ENCODE measurements around the gene ZDHHC14. TPM values are rescaled to one million over a fixed set of nuclear protein-coding genes. Genes with fewer than 3 reads are reported as not detected.

Gene ZDHHC14
- total and polyA plus RNA-seq, 4 donors = 4.3 to 18.3 (median 8.9) TPM

DNA sequence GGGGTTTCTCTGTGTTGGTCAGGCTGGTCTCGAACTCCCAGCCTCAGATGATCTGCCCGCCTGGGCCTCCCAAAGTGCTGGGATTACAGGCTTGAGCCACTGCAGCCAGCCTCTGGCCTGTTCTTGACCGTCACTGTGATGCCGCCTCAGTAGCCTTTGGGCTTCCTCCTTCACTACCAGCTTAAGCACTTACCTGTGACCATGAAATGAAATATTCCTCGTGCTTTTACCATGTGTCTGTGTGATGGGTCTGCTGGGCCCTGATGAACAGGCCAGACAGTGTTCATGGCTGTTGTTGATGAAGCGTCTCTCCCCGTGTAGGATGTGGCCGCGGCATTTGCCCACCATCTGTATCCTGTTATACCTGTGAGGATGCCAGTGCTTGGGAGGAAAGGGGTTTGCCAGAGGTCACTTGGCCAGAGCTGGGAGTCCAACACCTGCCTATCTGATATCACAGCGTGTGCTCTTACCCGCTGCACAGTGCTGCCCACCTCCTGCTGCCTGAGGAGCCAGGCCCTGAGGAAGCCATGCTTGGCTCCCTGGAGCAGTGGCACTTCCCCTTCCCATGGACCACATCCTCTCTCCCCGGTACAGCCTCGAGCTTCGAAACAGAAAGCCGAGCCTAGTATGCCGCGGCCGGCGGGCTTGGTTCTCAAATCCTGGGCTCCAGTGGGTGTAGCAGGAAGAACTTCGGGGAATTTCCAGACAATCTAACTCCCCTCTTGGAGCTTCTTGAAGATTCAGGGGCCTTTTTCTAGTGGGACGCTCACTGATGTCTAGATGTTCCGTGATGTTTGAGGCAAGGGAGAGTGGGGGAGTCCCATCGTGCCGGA lies 167.9 kb downstream of the ZDHHC14 start:
- Histone ChIP-seq H3K27ac (ENCODE audit: low read depth in 1 of 2, low read length in 1 of 2) (no peak overlapping the region), H3K4me1 (ENCODE audit: control insufficient read depth in 5 of 5, insufficient read depth in 5 of 5, low read length in 5 of 5) (peaks cover 0 to 19% (median 11%) of the 10 kb centered on the region in 5 donors), H3K9me3 (ENCODE audit: control insufficient read depth in 4 of 4, insufficient read depth in 3 of 4, low read length in 3 of 4) (no peaks in the 10 kb centered on the region), H3K36me3 (ENCODE audit: control insufficient read depth in 4 of 4, insufficient read depth in 4 of 4, low read length in 4 of 4) (peaks cover 0 to 9% (median 3%) of the 10 kb centered on the region in 4 donors), H3K27me3 (ENCODE audit: control insufficient read depth in 3 of 3, insufficient read depth in 3 of 3, low read length in 2 of 3) (no peaks in the 10 kb centered on the region), H3K9ac (ENCODE audit: insufficient read depth in 1 of 2, low read length in 2 of 2) (no peak overlapping the region), H3K4me3 (no peak overlapping the region)
- ATAC-seq (ENCODE audit: insufficient read depth, low FRiP score) = no peak
- DNase-seq = peak in 1 of 3 donors; percentile 13
- TF ChIP-seq, protein P1, sequence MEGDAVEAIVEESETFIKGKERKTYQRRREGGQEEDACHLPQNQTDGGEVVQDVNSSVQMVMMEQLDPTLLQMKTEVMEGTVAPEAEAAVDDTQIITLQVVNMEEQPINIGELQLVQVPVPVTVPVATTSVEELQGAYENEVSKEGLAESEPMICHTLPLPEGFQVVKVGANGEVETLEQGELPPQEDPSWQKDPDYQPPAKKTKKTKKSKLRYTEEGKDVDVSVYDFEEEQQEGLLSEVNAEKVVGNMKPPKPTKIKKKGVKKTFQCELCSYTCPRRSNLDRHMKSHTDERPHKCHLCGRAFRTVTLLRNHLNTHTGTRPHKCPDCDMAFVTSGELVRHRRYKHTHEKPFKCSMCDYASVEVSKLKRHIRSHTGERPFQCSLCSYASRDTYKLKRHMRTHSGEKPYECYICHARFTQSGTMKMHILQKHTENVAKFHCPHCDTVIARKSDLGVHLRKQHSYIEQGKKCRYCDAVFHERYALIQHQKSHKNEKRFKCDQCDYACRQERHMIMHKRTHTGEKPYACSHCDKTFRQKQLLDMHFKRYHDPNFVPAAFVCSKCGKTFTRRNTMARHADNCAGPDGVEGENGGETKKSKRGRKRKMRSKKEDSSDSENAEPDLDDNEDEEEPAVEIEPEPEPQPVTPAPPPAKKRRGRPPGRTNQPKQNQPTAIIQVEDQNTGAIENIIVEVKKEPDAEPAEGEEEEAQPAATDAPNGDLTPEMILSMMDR (IDR thresholded peaks at IDR 0.05; ENCODE audit: control extremely low read depth, extremely low read depth) = no peak
- WGBS, 2 donors = 41 to 77% methylated on average over 24 of the region's 24 CpGs

DNA sequence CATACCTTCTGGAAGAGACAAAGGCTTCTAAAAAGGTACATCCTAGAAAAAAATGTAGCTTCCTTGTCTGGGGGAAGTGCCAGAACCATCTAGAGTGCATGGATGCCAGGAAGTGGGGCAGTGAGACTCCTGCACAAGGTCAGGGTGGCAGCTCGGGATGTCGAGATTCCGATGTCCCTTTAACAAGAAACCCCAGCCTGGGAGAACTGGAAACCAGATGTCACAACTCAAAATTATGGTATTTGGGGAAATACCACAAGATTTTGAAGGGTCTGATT lies 168.4 kb downstream of the ZDHHC14 start:
- Histone ChIP-seq H3K27me3 (ENCODE audit: control insufficient read depth in 3 of 3, insufficient read depth in 3 of 3, low read length in 2 of 3) (no peaks in the 10 kb centered on the region), H3K9ac (ENCODE audit: insufficient read depth in 1 of 2, low read length in 2 of 2) (no peak overlapping the region), H3K4me3 (no peak overlapping the region), H3K9me3 (ENCODE audit: control insufficient read depth in 4 of 4, insufficient read depth in 3 of 4, low read length in 3 of 4) (no peaks in the 10 kb centered on the region), H3K4me1 (ENCODE audit: control insufficient read depth in 5 of 5, insufficient read depth in 5 of 5, low read length in 5 of 5) (peaks cover 0 to 19% (median 11%) of the 10 kb centered on the region in 5 donors), H3K27ac (ENCODE audit: low read depth in 1 of 2, low read length in 1 of 2) (no peak overlapping the region), H3K36me3 (ENCODE audit: control insufficient read depth in 4 of 4, insufficient read depth in 4 of 4, low read length in 4 of 4) (peaks cover 0 to 6% (median 2%) of the 10 kb centered on the region in 4 donors)
- WGBS, 2 donors = 91 to 94% methylated on average over 3 of the region's 3 CpGs
- DNase-seq (peak in 1 of 3 donors; percentile 5), ATAC-seq (ENCODE audit: insufficient read depth, low FRiP score) (no peak)
- TF ChIP-seq, protein P1 (IDR thresholded peaks at IDR 0.05; ENCODE audit: control extremely low read depth, extremely low read depth) = no peak

DNA sequence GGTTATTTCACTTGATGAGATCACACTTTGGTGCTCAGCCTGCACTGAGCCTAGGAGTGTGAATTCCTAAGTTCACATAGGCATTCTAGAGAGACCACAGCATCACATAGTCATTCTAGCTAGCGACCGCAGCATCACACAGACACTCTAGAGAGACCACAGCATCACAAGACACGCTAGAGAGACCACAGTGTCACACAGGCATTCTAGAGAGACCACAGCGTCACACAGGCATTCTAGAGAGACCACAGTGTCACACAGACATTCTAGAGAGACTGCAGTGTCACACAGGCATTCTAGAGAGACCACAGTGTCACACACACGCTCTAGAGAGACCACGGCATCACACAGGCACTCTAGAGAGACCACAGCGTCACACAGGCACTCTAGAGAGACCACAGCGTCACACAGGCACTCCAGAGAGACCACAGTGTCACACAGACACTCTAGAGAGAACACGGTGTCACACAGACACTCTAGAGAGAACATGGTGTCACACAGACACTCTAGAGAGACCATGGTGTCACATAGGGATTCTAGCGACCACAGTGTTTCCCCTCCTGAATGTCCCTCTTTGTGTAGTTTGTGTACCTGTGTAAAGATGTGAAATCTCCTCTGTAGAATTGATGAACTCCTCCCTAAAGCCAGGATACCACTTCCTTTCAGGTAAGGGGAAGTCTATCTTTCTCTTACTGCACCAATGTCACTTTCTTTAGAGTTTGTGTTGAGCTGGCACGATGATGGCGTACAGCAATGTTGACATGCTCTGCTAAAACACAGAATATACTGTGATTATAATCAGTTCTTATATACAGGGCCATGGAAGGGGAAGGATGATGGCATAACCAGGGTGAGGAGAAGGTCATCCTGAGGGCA lies 169.4 kb downstream of the ZDHHC14 start:
- ATAC-seq (ENCODE audit: insufficient read depth, low FRiP score) = no peak
- H3K27me3 ChIP-seq (ENCODE audit: control insufficient read depth in 3 of 3, insufficient read depth in 3 of 3, low read length in 2 of 3) = no peaks in the 10 kb centered on the region
- 88 to 89% methylated on average over 12 of the region's 12 CpGs for WGBS, 2 donors
- no peak overlapping the region for H3K9ac ChIP-seq (ENCODE audit: insufficient read depth in 1 of 2, low read length in 2 of 2)
- H3K4me3 ChIP-seq = no peak overlapping the region
- no peak overlapping the region for H3K27ac ChIP-seq (ENCODE audit: low read depth in 1 of 2, low read length in 1 of 2)
- H3K4me1 ChIP-seq (ENCODE audit: control insufficient read depth in 5 of 5, insufficient read depth in 5 of 5, low read length in 5 of 5) = peaks cover 0 to 25% (median 11%) of the 10 kb centered on the region in 5 donors
- TF ChIP-seq, protein P1 (IDR thresholded peaks at IDR 0.05; ENCODE audit: control extremely low read depth, extremely low read depth) = no peak
- H3K9me3 ChIP-seq (ENCODE audit: control insufficient read depth in 4 of 4, insufficient read depth in 3 of 4, low read length in 3 of 4) = no peaks in the 10 kb centered on the region
- H3K36me3 ChIP-seq (ENCODE audit: control insufficient read depth in 4 of 4, insufficient read depth in 4 of 4, low read length in 4 of 4) = no peaks in the 10 kb centered on the region
- peak in 1 of 3 donors; percentile 5 for DNase-seq

Data from lung (tissue), 12 donors.